Measurements from ENCODE around the gene UPK1B.

The UPK1B gene

GRCh38 chr3:119195151-119195476 lies 21.7 kb downstream of the UPK1B start:
- no peak overlapping the region for H3K27ac ChIP-seq (ENCODE audit: insufficient read depth, low read length, poor library complexity, severe bottlenecking)
- DNase-seq = no peak
- no peaks in the 10 kb centered on the region for H3K27me3 ChIP-seq (replicated peaks; ENCODE audit: control insufficient read depth, insufficient read depth, low read length, poor library complexity, severe bottlenecking)
- no peak overlapping the region for H3K4me3 ChIP-seq (ENCODE audit: insufficient read depth, low read depth, low read length, poor library complexity, severe bottlenecking)
- no peaks in the 10 kb centered on the region for H3K36me3 ChIP-seq (ENCODE audit: control insufficient read depth, insufficient read depth, low read length)
- H3K4me1 ChIP-seq (ENCODE audit: control insufficient read depth, insufficient read depth, low read length, poor library complexity, severe bottlenecking) = no peaks in the 10 kb centered on the region
- no peaks in the 10 kb centered on the region for H3K9me3 ChIP-seq (ENCODE audit: control insufficient read depth, low read length)

GRCh38 chr3:119195911-119196310 lies 22.5 kb downstream of the UPK1B start:
- H3K27me3 ChIP-seq (replicated peaks; ENCODE audit: control insufficient read depth, insufficient read depth, low read length, poor library complexity, severe bottlenecking) = no peaks in the 10 kb centered on the region

GRCh38 chr3:119205209-119205608 lies 31.8 kb downstream of the UPK1B start:
- Histone ChIP-seq H3K27me3 (replicated peaks; ENCODE audit: control insufficient read depth, insufficient read depth, low read length, poor library complexity, severe bottlenecking) (no peaks in the 10 kb centered on the region), H3K9me3 (ENCODE audit: control insufficient read depth, low read length) (no peaks in the 10 kb centered on the region), H3K27ac (ENCODE audit: insufficient read depth, low read length, poor library complexity, severe bottlenecking) (no peak overlapping the region), H3K36me3 (ENCODE audit: control insufficient read depth, insufficient read depth, low read length) (peaks cover 2% of the 10 kb centered on the region), H3K4me3 (ENCODE audit: insufficient read depth, low read depth, low read length, poor library complexity, severe bottlenecking) (no peak overlapping the region), H3K4me1 (ENCODE audit: control insufficient read depth, insufficient read depth, low read length, poor library complexity, severe bottlenecking) (peaks cover 3% of the 10 kb centered on the region)
- DNase-seq = no peak

More at GRCh38 chr3:119195911-119196310, 22.5 kb downstream of the UPK1B start:
- no peak overlapping the region for H3K4me3 ChIP-seq (ENCODE audit: insufficient read depth, low read depth, low read length, poor library complexity, severe bottlenecking)
- no peak overlapping the region for H3K27ac ChIP-seq (ENCODE audit: insufficient read depth, low read length, poor library complexity, severe bottlenecking)
- H3K36me3 ChIP-seq (ENCODE audit: control insufficient read depth, insufficient read depth, low read length) = no peaks in the 10 kb centered on the region
- DNase-seq = no peak
- no peaks in the 10 kb centered on the region for H3K4me1 ChIP-seq (ENCODE audit: control insufficient read depth, insufficient read depth, low read length, poor library complexity, severe bottlenecking)
- H3K9me3 ChIP-seq (ENCODE audit: control insufficient read depth, low read length) = no peaks in the 10 kb centered on the region

- no peak overlapping the region for H3K4me3 ChIP-seq (ENCODE audit: insufficient read depth, low read depth, low read length, poor library complexity, severe bottlenecking)
- H3K27ac ChIP-seq (ENCODE audit: insufficient read depth, low read length, poor library complexity, severe bottlenecking) = no peak overlapping the region
- no peaks in the 10 kb centered on the region for H3K27me3 ChIP-seq (replicated peaks; ENCODE audit: control insufficient read depth, insufficient read depth, low read length, poor library complexity, severe bottlenecking)
- DNase-seq = no peak
- no peaks in the 10 kb centered on the region for H3K9me3 ChIP-seq (ENCODE audit: control insufficient read depth, low read length)
- H3K36me3 ChIP-seq (ENCODE audit: control insufficient read depth, insufficient read depth, low read length) = peaks cover 4% of the 10 kb centered on the region
- H3K4me1 ChIP-seq (ENCODE audit: control insufficient read depth, insufficient read depth, low read length, poor library complexity, severe bottlenecking) = peaks cover 3% of the 10 kb centered on the region
Observed at GRCh38 chr3:119205685-119206084, 32.3 kb downstream of the UPK1B start.

- no peaks in the 10 kb centered on the region for H3K27me3 ChIP-seq (replicated peaks; ENCODE audit: control insufficient read depth, insufficient read depth, low read length, poor library complexity, severe bottlenecking)
- DNase-seq = no peak
- peaks cover 16% of the 10 kb centered on the region for H3K36me3 ChIP-seq (ENCODE audit: control insufficient read depth, insufficient read depth, low read length)
- no peak overlapping the region for H3K27ac ChIP-seq (ENCODE audit: insufficient read depth, low read length, poor library complexity, severe bottlenecking)
- H3K9me3 ChIP-seq (ENCODE audit: control insufficient read depth, low read length) = no peaks in the 10 kb centered on the region
- H3K4me1 ChIP-seq (ENCODE audit: control insufficient read depth, insufficient read depth, low read length, poor library complexity, severe bottlenecking) = peaks cover 3% of the 10 kb centered on the region
- H3K4me3 ChIP-seq (ENCODE audit: insufficient read depth, low read depth, low read length, poor library complexity, severe bottlenecking) = no peak overlapping the region
Observed at GRCh38 chr3:119206611-119207511, 33.5 kb downstream of the UPK1B start.

- no peak for DNase-seq
- H3K36me3 ChIP-seq (ENCODE audit: control insufficient read depth, insufficient read depth, low read length) = peaks cover 22% of the 10 kb centered on the region
- H3K4me1 ChIP-seq (ENCODE audit: control insufficient read depth, insufficient read depth, low read length, poor library complexity, severe bottlenecking) = peaks cover 3% of the 10 kb centered on the region
- no peaks in the 10 kb centered on the region for H3K9me3 ChIP-seq (ENCODE audit: control insufficient read depth, low read length)
- no peak overlapping the region for H3K27ac ChIP-seq (ENCODE audit: insufficient read depth, low read length, poor library complexity, severe bottlenecking)
- no peak overlapping the region for H3K4me3 ChIP-seq (ENCODE audit: insufficient read depth, low read depth, low read length, poor library complexity, severe bottlenecking)
- no peaks in the 10 kb centered on the region for H3K27me3 ChIP-seq (replicated peaks; ENCODE audit: control insufficient read depth, insufficient read depth, low read length, poor library complexity, severe bottlenecking)
Observed at GRCh38 chr3:119207512-119207875, 34.1 kb downstream of the UPK1B start.

GRCh38 chr3:119211193-119211592 lies 37.8 kb downstream of the UPK1B start:
- Histone ChIP-seq H3K27ac (ENCODE audit: insufficient read depth, low read length, poor library complexity, severe bottlenecking) (no peak overlapping the region), H3K27me3 (replicated peaks; ENCODE audit: control insufficient read depth, insufficient read depth, low read length, poor library complexity, severe bottlenecking) (no peaks in the 10 kb centered on the region), H3K4me3 (ENCODE audit: insufficient read depth, low read depth, low read length, poor library complexity, severe bottlenecking) (no peak overlapping the region), H3K4me1 (ENCODE audit: control insufficient read depth, insufficient read depth, low read length, poor library complexity, severe bottlenecking) (peaks cover 3% of the 10 kb centered on the region), H3K36me3 (ENCODE audit: control insufficient read depth, insufficient read depth, low read length) (peaks cover 51% of the 10 kb centered on the region), H3K9me3 (ENCODE audit: control insufficient read depth, low read length) (no peaks in the 10 kb centered on the region)
- no peak for DNase-seq

GRCh38 chr3:119211803-119212202 lies 38.4 kb downstream of the UPK1B start:
- Histone ChIP-seq H3K27me3 (replicated peaks; ENCODE audit: control insufficient read depth, insufficient read depth, low read length, poor library complexity, severe bottlenecking) (no peaks in the 10 kb centered on the region), H3K36me3 (ENCODE audit: control insufficient read depth, insufficient read depth, low read length) (peaks cover 52% of the 10 kb centered on the region)

GRCh38 chr3:119219069-119219468 lies 45.7 kb downstream of the UPK1B start:
- Histone ChIP-seq H3K9me3 (ENCODE audit: control insufficient read depth, low read length) (no peaks in the 10 kb centered on the region), H3K4me3 (ENCODE audit: insufficient read depth, low read depth, low read length, poor library complexity, severe bottlenecking) (no peak overlapping the region), H3K27ac (ENCODE audit: insufficient read depth, low read length, poor library complexity, severe bottlenecking) (no peak overlapping the region), H3K27me3 (replicated peaks; ENCODE audit: control insufficient read depth, insufficient read depth, low read length, poor library complexity, severe bottlenecking) (no peaks in the 10 kb centered on the region), H3K4me1 (ENCODE audit: control insufficient read depth, insufficient read depth, low read length, poor library complexity, severe bottlenecking) (peaks cover 4% of the 10 kb centered on the region), H3K36me3 (ENCODE audit: control insufficient read depth, insufficient read depth, low read length) (peaks cover 44% of the 10 kb centered on the region)
- DNase-seq = no peak

More at GRCh38 chr3:119211803-119212202, 38.4 kb downstream of the UPK1B start:
- DNase-seq = no peak
- Histone ChIP-seq H3K4me1 (ENCODE audit: control insufficient read depth, insufficient read depth, low read length, poor library complexity, severe bottlenecking) (no peaks in the 10 kb centered on the region), H3K4me3 (ENCODE audit: insufficient read depth, low read depth, low read length, poor library complexity, severe bottlenecking) (no peak overlapping the region), H3K9me3 (ENCODE audit: control insufficient read depth, low read length) (no peaks in the 10 kb centered on the region), H3K27ac (ENCODE audit: insufficient read depth, low read length, poor library complexity, severe bottlenecking) (no peak overlapping the region)

- peaks cover 34% of the 10 kb centered on the region for H3K36me3 ChIP-seq (ENCODE audit: control insufficient read depth, insufficient read depth, low read length)
- no peak for DNase-seq
- no peak overlapping the region for H3K27ac ChIP-seq (ENCODE audit: insufficient read depth, low read length, poor library complexity, severe bottlenecking)
Observed at GRCh38 chr3:119220198-119220597, 46.8 kb downstream of the UPK1B start.

More at GRCh38 chr3:119220198-119220597, 46.8 kb downstream of the UPK1B start:
- H3K4me3 ChIP-seq (ENCODE audit: insufficient read depth, low read depth, low read length, poor library complexity, severe bottlenecking) = no peak overlapping the region
- peaks cover 4% of the 10 kb centered on the region for H3K4me1 ChIP-seq (ENCODE audit: control insufficient read depth, insufficient read depth, low read length, poor library complexity, severe bottlenecking)
- no peaks in the 10 kb centered on the region for H3K9me3 ChIP-seq (ENCODE audit: control insufficient read depth, low read length)
- no peaks in the 10 kb centered on the region for H3K27me3 ChIP-seq (replicated peaks; ENCODE audit: control insufficient read depth, insufficient read depth, low read length, poor library complexity, severe bottlenecking)
